ENCODE data around the gene SLF1. TPM values are rescaled to one million over a fixed set of nuclear protein-coding genes. Genes with fewer than 3 reads are reported as not detected.

The SLF1 gene
- total RNA-seq, 1 donor from 2014 or later = 48.1 TPM

DNA sequence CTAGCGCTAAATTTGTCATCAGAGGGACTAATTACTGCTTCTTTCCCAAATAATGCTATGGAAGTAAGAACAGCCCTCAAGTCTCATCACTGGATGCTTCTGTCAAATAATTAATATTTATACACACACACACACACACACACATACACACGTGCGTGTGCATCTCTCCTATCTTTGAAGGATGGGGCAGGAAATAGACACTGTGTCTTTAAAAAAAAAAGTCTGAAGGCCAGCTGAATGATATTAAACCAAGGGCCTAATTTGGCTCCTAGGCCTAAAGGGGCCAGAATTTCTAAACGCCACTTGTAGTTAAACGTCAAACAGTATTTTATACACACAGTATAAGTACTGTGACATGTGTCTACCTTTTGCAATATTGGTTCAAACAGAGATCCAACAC, 3.3 kb downstream of the SLF1 start:
- H3K79me2 ChIP-seq (ENCODE audit: low read depth) = peaks cover 85% of the 10 kb centered on the region
- peaks cover 12% of the 10 kb centered on the region for H4K20me1 ChIP-seq (ENCODE audit: low read depth)
- H3K4me2 ChIP-seq = no peak overlapping the region
- H3K4me3 Mint-ChIP-seq = no peak overlapping the region
- no peaks in the 10 kb centered on the region for H3K9me3 Mint-ChIP-seq
- H3F3A ChIP-seq (ENCODE audit: low read depth) = peaks cover 23% of the 10 kb centered on the region
- H3K4me3 ChIP-seq = no peak overlapping the region
- H3K27ac Mint-ChIP-seq = no peak overlapping the region
- no peak overlapping the region for H3K9ac ChIP-seq
- H3K27me3 ChIP-seq = no peaks in the 10 kb centered on the region
- H3K36me3 ChIP-seq = no peaks in the 10 kb centered on the region
- H3K36me3 Mint-ChIP-seq = peaks cover 8% of the 10 kb centered on the region
- no peak for DNase-seq (ENCODE audit: low spot score)
- peaks cover 23% of the 10 kb centered on the region for H3K4me1 ChIP-seq
- no peak overlapping the region for H2AFZ ChIP-seq (replicated peaks)
- H3K27me3 Mint-ChIP-seq (ENCODE audit: insufficient read depth, low read depth) = peaks cover 2% of the 10 kb centered on the region
- H3K9me3 ChIP-seq (ENCODE audit: low read depth) = no peaks in the 10 kb centered on the region
- peaks cover 28% of the 10 kb centered on the region for H3K4me1 Mint-ChIP-seq
- no peak for TF ChIP-seq EZH2phosphoT487 (IDR thresholded peaks at IDR 0.05)
- no peak for TF ChIP-seq CTCF (IDR thresholded peaks at IDR 0.05)
- TF ChIP-seq EZH2 (IDR thresholded peaks at IDR 0.05) = no peak
- no peak overlapping the region for H3K27ac ChIP-seq

DNA sequence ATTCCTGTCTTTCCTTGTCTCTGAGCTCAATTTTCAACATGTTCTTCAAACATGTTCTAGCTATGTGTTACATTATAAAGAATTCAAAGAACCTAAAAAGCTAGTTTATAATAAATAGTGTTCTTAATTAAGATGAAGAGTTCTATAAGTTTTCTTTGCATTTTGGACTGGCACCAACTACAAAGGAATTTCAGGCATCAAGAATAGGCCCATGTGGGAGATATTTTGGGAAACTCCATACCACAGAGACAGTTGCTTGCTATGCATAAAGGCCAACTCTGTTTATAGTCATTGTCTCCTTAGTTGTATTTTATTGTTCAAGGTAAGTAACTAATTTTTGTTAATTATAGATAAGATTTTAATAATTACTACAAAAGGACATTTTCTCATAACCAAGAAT, 4.5 kb downstream of the SLF1 start:
- H3K27me3 ChIP-seq = no peaks in the 10 kb centered on the region
- H3K4me1 ChIP-seq = peaks cover 16% of the 10 kb centered on the region
- no peak overlapping the region for H3K9ac ChIP-seq
- Mint-ChIP-seq H3K9me3 (peaks cover 2% of the 10 kb centered on the region), H3K27me3 (ENCODE audit: insufficient read depth, low read depth) (peaks cover 2% of the 10 kb centered on the region), H3K27ac (no peak overlapping the region), H3K36me3 (peaks cover 8% of the 10 kb centered on the region), H3K4me3 (no peak overlapping the region), H3K4me1 (peaks cover 20% of the 10 kb centered on the region)
- DNase-seq (ENCODE audit: low spot score) = no peak
- no peak overlapping the region for H2AFZ ChIP-seq (replicated peaks)
- H4K20me1 ChIP-seq (ENCODE audit: low read depth) = peaks cover 12% of the 10 kb centered on the region
- no peaks in the 10 kb centered on the region for H3K36me3 ChIP-seq
- no peak overlapping the region for H3K4me3 ChIP-seq
- no peak overlapping the region for H3K27ac ChIP-seq
- H3K79me2 ChIP-seq (ENCODE audit: low read depth) = peaks cover 92% of the 10 kb centered on the region
- peaks cover 13% of the 10 kb centered on the region for H3F3A ChIP-seq (ENCODE audit: low read depth)
- no peaks in the 10 kb centered on the region for H3K9me3 ChIP-seq (ENCODE audit: low read depth)
- TF ChIP-seq EZH2phosphoT487 (IDR thresholded peaks at IDR 0.05) = no peak
- no peak for TF ChIP-seq CTCF (IDR thresholded peaks at IDR 0.05)
- TF ChIP-seq EZH2 (IDR thresholded peaks at IDR 0.05) = no peak
- no peak overlapping the region for H3K4me2 ChIP-seq

DNA sequence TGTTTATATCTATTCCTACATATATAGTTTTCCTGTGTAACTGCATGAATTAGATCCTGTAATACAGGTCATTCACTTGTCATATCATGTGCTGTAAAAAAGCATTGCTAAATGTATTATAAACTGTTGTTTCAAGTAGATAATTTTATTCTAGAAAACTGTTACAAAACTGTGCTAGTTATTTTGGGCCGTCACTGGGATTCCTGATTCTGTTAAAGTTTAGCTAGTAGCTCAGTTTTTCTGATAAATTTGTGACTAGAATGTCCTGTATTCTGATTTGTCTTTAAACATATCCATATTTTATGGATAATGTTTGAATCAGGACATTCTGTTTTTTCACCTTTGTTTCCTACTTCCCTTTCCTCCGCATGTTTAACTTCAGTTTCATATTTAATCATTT, 5.4 kb downstream of the SLF1 start:
- Histone ChIP-seq H4K20me1 (ENCODE audit: low read depth) (peaks cover 12% of the 10 kb centered on the region), H3K4me1 (peaks cover 16% of the 10 kb centered on the region), H3K27ac (no peak overlapping the region), H3F3A (ENCODE audit: low read depth) (peaks cover 4% of the 10 kb centered on the region), H3K9ac (no peak overlapping the region), H3K36me3 (no peaks in the 10 kb centered on the region), H3K4me3 (no peak overlapping the region), H2AFZ (replicated peaks) (no peak overlapping the region), H3K4me2 (no peak overlapping the region), H3K27me3 (no peaks in the 10 kb centered on the region), H3K79me2 (ENCODE audit: low read depth) (peaks cover 97% of the 10 kb centered on the region), H3K9me3 (ENCODE audit: low read depth) (no peaks in the 10 kb centered on the region)
- H3K4me3 Mint-ChIP-seq = no peak overlapping the region
- H3K9me3 Mint-ChIP-seq = peaks cover 2% of the 10 kb centered on the region
- TF ChIP-seq EZH2 (IDR thresholded peaks at IDR 0.05) = no peak
- TF ChIP-seq EZH2phosphoT487 (IDR thresholded peaks at IDR 0.05) = no peak
- TF ChIP-seq CTCF (IDR thresholded peaks at IDR 0.05) = no peak
- peaks cover 20% of the 10 kb centered on the region for H3K4me1 Mint-ChIP-seq
- no peak for DNase-seq (ENCODE audit: low spot score)
- H3K27ac Mint-ChIP-seq = no peak overlapping the region
- peaks cover 12% of the 10 kb centered on the region for H3K36me3 Mint-ChIP-seq
- peaks cover 2% of the 10 kb centered on the region for H3K27me3 Mint-ChIP-seq (ENCODE audit: insufficient read depth, low read depth)
